OCI-LY7 (cell line): ENCODE measurements around the gene SRRM5. TPM values are rescaled to one million over a fixed set of nuclear protein-coding genes. Genes with fewer than 3 reads are reported as not detected.
A peak's percentile ranks its signal among the peaks of the same experiment; 100 is the strongest.

Source experiments
- BruUV-seq: library from RNA; stranded (reverse); fragments of 400-500 nt; replicated peaks from 2 replicates; lab custom pipeline; 2021; lab: Mats Ljungman, UMichigan
- CTCF ChIA-PET: fragments of 300-600 bp; sonication (Branson Sonifier 250); formaldehyde crosslinking; loops from one replicate; lab custom pipeline; 2022; ENCODE audit warnings: antibody characterized with exemption; ENCODE audit not compliant: unreplicated experiment; lab: Charles Lee
- POLR2A ChIA-PET: fragments of 300-600 bp; sonication (Branson Sonifier 250); formaldehyde crosslinking; loops from one replicate; lab custom pipeline; 2022; ENCODE audit warnings: antibody characterized with exemption; lab: Charles Lee
- DNase-seq: peaks from one replicate; pipeline ENCODE4 v3.0.0-alpha.2; 2015; ENCODE audit warnings: low spot score
- H2AFZ ChIP-seq: fragments of 200-600 bp; sonication (generic), shearing (Covaris generic); 2 replicates; pipeline ENCODE4 v1.6.1; 2014; ENCODE audit warnings: mild to moderate bottlenecking, antibody characterized with exemption, low read length, moderate library complexity
- H3K27ac ChIP-seq: fragments of 200-600 bp; sonication (generic); 2 replicates; pipeline ENCODE4 v1.5.1; 2014; ENCODE audit warnings: mixed run types, low read depth, mild to moderate bottlenecking, moderate library complexity, low read length, inconsistent platforms; ENCODE audit not compliant: poor library complexity, severe bottlenecking
- H3K36me3 ChIP-seq: fragments of 200-600 bp; sonication (generic); 2 replicates; pipeline ENCODE4 v1.6.1; 2014; ENCODE audit warnings: mild to moderate bottlenecking, antibody characterized with exemption, low read length, moderate library complexity, mixed read lengths; ENCODE audit not compliant: insufficient read depth
- H3K4me1 ChIP-seq: fragments of 200-600 bp; sonication (generic); 2 replicates; pipeline ENCODE4 v1.5.1; 2014; ENCODE audit warnings: mild to moderate bottlenecking, low read length; ENCODE audit not compliant: insufficient read depth, poor library complexity, severe bottlenecking
- H3K4me2 ChIP-seq: fragments of 200-600 bp; sonication (generic); 2 replicates; pipeline ENCODE4 v1.6.1; 2014; ENCODE audit warnings: mild to moderate bottlenecking, low read length
- H3K4me3 ChIP-seq: fragments of 200-600 bp; sonication (generic); 2 replicates; pipeline ENCODE4 v1.5.1; 2014; ENCODE audit warnings: mild to moderate bottlenecking, low read depth, low read length; ENCODE audit not compliant: poor library complexity, severe bottlenecking
- H3K79me2 ChIP-seq: fragments of 200-600 bp; sonication (generic); 2 replicates; pipeline ENCODE4 v1.6.1; 2016; ENCODE audit warnings: low read depth, mild to moderate bottlenecking, low read length, moderate library complexity, mixed read lengths; ENCODE audit not compliant: insufficient read depth
- H3K9me2 ChIP-seq: fragments of 200-600 bp; sonication (generic); 2 replicates; pipeline ENCODE4 v1.6.1; 2016; ENCODE audit warnings: mild to moderate bottlenecking, low read length, mixed read lengths; ENCODE audit not compliant: insufficient read depth
- H3K9me3 ChIP-seq: fragments of 200-600 bp; sonication (generic); 2 replicates; pipeline ENCODE4 v1.6.1; 2014; ENCODE audit warnings: mild to moderate bottlenecking, mixed run types, low read length, mixed read lengths
- H4K20me1 ChIP-seq: fragments of 200-600 bp; sonication (generic); 2 replicates; pipeline ENCODE4 v1.6.1; 2014; ENCODE audit warnings: mild to moderate bottlenecking, antibody characterized with exemption, low read length, moderate library complexity, mixed read lengths; ENCODE audit not compliant: insufficient read depth
- CTCF ChIP-seq: fragments of 200-600 bp; sonication (generic); conservative IDR thresholded peaks from 2 replicates; pipeline ENCODE4 v1.5.1; 2014; ENCODE audit warnings: mild to moderate bottlenecking, antibody characterized with exemption, low read length, moderate library complexity, mixed read lengths
- EZH2phosphoT487 ChIP-seq: fragments of 200-600 bp; sonication (generic); IDR thresholded peaks from 2 replicates; pipeline ENCODE4 v1.6.1; 2018; ENCODE audit warnings: low read depth, borderline replicate concordance, mild to moderate bottlenecking, mixed run types, antibody characterized with exemption, low read length, moderate library complexity, mixed read lengths
- intact Hi-C: fragments of 100-400 bp; cut with micrococcal nuclease; formaldehyde crosslinking; loops from one replicate; pipeline ENCODE4 v1.10.0; 2022; ENCODE audit not compliant: unreplicated experiment
- total RNA-seq, 2 experiments: library from RNA; depleted of rRNA in 1 of 2; stranded (reverse); fragments of >200 nt in 1 of 2; shearing (Covaris generic) in 1 of 2; gene quantifications; 2 replicates each; pipeline ENCODE4 v1.2.3, GENCODE V29; 2014 to 2022

Gene SRRM5
- total RNA-seq, 2 experiments from 2014 or later: 0.61 to 0.73 TPM

- POLR2A ChIA-PET: interaction anchor here (0.9 to 1.0 kb wide), 2 partner anchors 14 to 17 kb away, joined by 3 to 4 read pairs; no protein-coding TSS in a partner anchor
- peak; percentile 79 for DNase-seq
- TF ChIP-seq CTCF (peak; percentile 88), EZH2phosphoT487 (no peak)
- intact Hi-C loops: no loop called here
- Histone ChIP-seq H3K36me3 (no peaks in the 10 kb centered on the region), H3K79me2 (no peaks in the 10 kb centered on the region), H3K4me2 (no peak overlapping the region), H2AFZ (peak overlapping the region; percentile 88), H3K4me1 (no peaks in the 10 kb centered on the region), H3K4me3 (no peak overlapping the region), H3K9me3 (no peaks in the 10 kb centered on the region), H3K27ac (no peak overlapping the region), H4K20me1 (no peaks in the 10 kb centered on the region), H3K9me2 (no peaks in the 10 kb centered on the region)
- CTCF ChIA-PET: interaction anchor here (1.0 kb wide), 1 partner anchor 16 kb away, joined by 3 read pairs; no protein-coding TSS in a partner anchor
- no TSS peak for BruUV-seq
These were observed 40.1 kb downstream of the SRRM5 start for GRCh38 chr19:43651758-43652545.

GRCh38 chr19:43652546-43652874 lies 40.6 kb downstream of the SRRM5 start:
- Histone ChIP-seq H3K36me3 (no peaks in the 10 kb centered on the region), H3K9me2 (no peaks in the 10 kb centered on the region), H3K79me2 (no peaks in the 10 kb centered on the region), H3K4me1 (no peaks in the 10 kb centered on the region), H3K9me3 (no peaks in the 10 kb centered on the region), H4K20me1 (no peaks in the 10 kb centered on the region), H2AFZ (peak overlapping the region; percentile 88; the same call in 1 of the 2 replicates), H3K4me3 (no peak overlapping the region), H3K4me2 (no peak overlapping the region), H3K27ac (no peak overlapping the region)
- POLR2A ChIA-PET: interaction anchor here (1.0 kb wide), 1 partner anchor 13 kb away, joined by 4 read pairs; no protein-coding TSS in a partner anchor
- CTCF ChIA-PET: interaction anchor here (1.0 kb wide), 1 partner anchor 16 kb away, joined by 3 read pairs; no protein-coding TSS in a partner anchor
- intact Hi-C loops: no loop called here
- no peak for DNase-seq
- BruUV-seq: no TSS peak
- TF ChIP-seq EZH2phosphoT487 (no peak), CTCF (peak; percentile 6; the same call in 1 of the 2 replicates)

- no peaks in the 10 kb centered on the region for H4K20me1 ChIP-seq
- no peaks in the 10 kb centered on the region for H3K79me2 ChIP-seq
- no peak for DNase-seq
- BruUV-seq: no TSS peak
- intact Hi-C loops: no loop called here
- H3K4me3 ChIP-seq: no peak overlapping the region
- no peak overlapping the region for H3K4me2 ChIP-seq
- TF ChIP-seq EZH2phosphoT487: no peak
- TF ChIP-seq CTCF: no peak
- no peaks in the 10 kb centered on the region for H3K9me3 ChIP-seq
- H3K36me3 ChIP-seq: no peaks in the 10 kb centered on the region
- POLR2A ChIA-PET: interaction anchor here (0.6 kb wide), 1 partner anchor 12 kb away, joined by 3 read pairs; no protein-coding TSS in a partner anchor
- H3K27ac ChIP-seq: no peak overlapping the region
- H3K9me2 ChIP-seq: no peaks in the 10 kb centered on the region
- no peak overlapping the region for H2AFZ ChIP-seq
- CTCF ChIA-PET: no interaction called here
- H3K4me1 ChIP-seq: no peaks in the 10 kb centered on the region
These were observed 44.5 kb downstream of the SRRM5 start for GRCh38 chr19:43656436-43656835.
